Natural killer cell (primary cell): ENCODE results near the gene TRIM41. TPM values are rescaled to one million over a fixed set of nuclear protein-coding genes. Genes with fewer than 3 reads are reported as not detected.

ENCODE experiments used
- ATAC-seq, 3 donors: fragments of 150-1000 bp in 2 of 3; fragments of 200-7000 bp in 1 of 3; cut with Tn5 transposase; 1 replicate in 1 of 3; 2 replicates in 2 of 3; pipeline ENCODE4 v1.10.0; 2021; ENCODE audit warnings: mild to moderate bottlenecking in 2 of 3, moderate library complexity in 2 of 3
- DNase-seq, 2 donors: peaks; one replicate each; pipeline versions ENCODE4 v3.0.0 to v3.0.0-alpha.2; 2013 to 2021; ENCODE audit warnings: mixed read lengths in 1 of 2
- H3K27ac ChIP-seq: one replicate; pipeline ENCODE4 v1.5.1; 2013; ENCODE audit warnings: mild to moderate bottlenecking, low read length
- H3K27me3 ChIP-seq: one replicate; pipeline ENCODE4 v1.6.1; 2013; ENCODE audit warnings: low read length; ENCODE audit not compliant: control insufficient read depth, insufficient read depth
- H3K36me3 ChIP-seq: one replicate; pipeline ENCODE4 v1.6.1; 2013; ENCODE audit warnings: low read length; ENCODE audit not compliant: control insufficient read depth, insufficient read depth
- H3K4me1 ChIP-seq: one replicate; pipeline ENCODE4 v1.6.1; 2013; ENCODE audit warnings: low read length; ENCODE audit not compliant: control insufficient read depth, insufficient read depth
- H3K4me3 ChIP-seq: one replicate; pipeline ENCODE4 v1.5.1; 2013; ENCODE audit warnings: low read length
- H3K9me3 ChIP-seq: one replicate; pipeline ENCODE4 v1.6.1; 2013; ENCODE audit warnings: low read length; ENCODE audit not compliant: control insufficient read depth, insufficient read depth
- H3K27ac Mint-ChIP-seq, 2 donors: one replicate each; pipeline ENCODE4 v1.8.0; 2022; ENCODE audit warnings: mild to moderate bottlenecking in 2 of 2, mixed read lengths in 2 of 2, moderate library complexity in 1 of 2
- H3K27me3 Mint-ChIP-seq, 2 donors: one replicate each; pipeline ENCODE4 v1.8.0; 2022; ENCODE audit warnings: low read depth in 2 of 2, mixed read lengths in 2 of 2
- H3K36me3 Mint-ChIP-seq: one replicate; pipeline ENCODE4 v1.8.0; 2022; ENCODE audit warnings: mixed read lengths
- H3K4me1 Mint-ChIP-seq, 2 donors: one replicate each; pipeline ENCODE4 v1.8.0; 2022; ENCODE audit warnings: mixed read lengths in 2 of 2
- H3K4me3 Mint-ChIP-seq: one replicate; pipeline ENCODE4 v1.8.0; 2022; ENCODE audit warnings: mild to moderate bottlenecking, moderate library complexity, mixed read lengths
- H3K9me3 Mint-ChIP-seq, 2 donors: one replicate each; pipeline ENCODE4 v1.8.0; 2022; ENCODE audit warnings: mixed read lengths in 2 of 2
- WGBS: methylation state at CpG from one replicate; pipeline ENCODE4 v1.1.7; 2013; ENCODE audit warnings: missing lambda C conversion rate; ENCODE audit not compliant: insufficient coverage; 5-methylcytosine and 5-hydroxymethylcytosine counted together
- intact Hi-C: fragments of 100-400 bp; cut with micrococcal nuclease; formaldehyde crosslinking; loops from one replicate; pipeline ENCODE4 v1.14.2; 2022
- total RNA-seq, 4 donors: library from RNA; stranded (reverse); fragments of 120-200 nt in 1 of 4; gene quantifications; one replicate each; pipeline versions ENCODE4 v1.2.3 to v1.2.4, GENCODE V29; 2013 to 2022
- TF ChIP-seq, protein P1 (sequence below): fragments of 200-600 bp; IDR thresholded peaks from one replicate; pipeline ENCODE4 v1.8.0; 2022; ENCODE audit warnings: antibody characterized with exemption

Gene TRIM41
- total RNA-seq, 3 donors from 2014 or later (not counting 1 experiment from before 2014, with no cell fraction given): 33.4 to 41.6 (median 36.0) TPM

DNA sequence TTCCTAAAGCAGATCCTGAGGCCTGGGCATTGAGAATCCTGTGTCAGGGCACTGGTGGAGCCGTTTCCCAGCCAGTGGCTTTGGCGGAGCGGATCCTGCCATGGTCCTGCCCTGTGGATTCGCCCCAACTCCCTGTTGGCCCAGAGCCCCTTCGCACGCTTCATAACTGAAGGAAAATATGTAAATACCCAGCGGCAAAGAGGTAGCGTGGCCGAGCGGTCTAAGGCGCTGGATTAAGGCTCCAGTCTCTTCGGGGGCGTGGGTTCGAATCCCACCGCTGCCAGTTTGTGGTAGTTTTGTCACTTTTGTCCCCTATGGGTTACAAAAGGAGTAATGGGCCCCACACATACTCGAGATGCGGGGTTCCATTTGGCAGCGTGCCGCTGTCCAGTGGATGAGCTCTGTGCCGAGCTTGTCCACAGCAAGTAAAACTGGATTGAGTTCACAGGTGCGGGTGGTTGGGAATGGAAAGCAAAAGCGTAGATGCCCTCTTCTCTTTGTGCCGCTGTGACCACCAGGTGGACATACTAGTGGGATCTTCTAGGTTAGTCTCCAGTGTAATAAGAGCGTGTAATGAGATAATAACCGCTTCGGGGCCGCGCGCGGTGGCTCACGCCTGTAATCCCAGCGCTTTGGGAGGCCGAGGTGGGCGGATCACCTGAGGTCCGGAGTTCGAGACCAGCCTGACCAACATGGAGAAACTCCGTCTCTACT is 35.4 kb upstream of the TRIM41 start:
- peaks cover 58% of the 10 kb centered on the region for H3K4me1 ChIP-seq
- no peaks in the 10 kb centered on the region for H3K36me3 ChIP-seq
- no peaks in the 10 kb centered on the region for H3K9me3 ChIP-seq
- peak overlapping the region; percentile 100 for H3K4me3 Mint-ChIP-seq
- H3K36me3 Mint-ChIP-seq: peaks cover 10% of the 10 kb centered on the region
- H3K27ac Mint-ChIP-seq: peak overlapping the region; percentile 99 to 100
- TF ChIP-seq, protein P1, sequence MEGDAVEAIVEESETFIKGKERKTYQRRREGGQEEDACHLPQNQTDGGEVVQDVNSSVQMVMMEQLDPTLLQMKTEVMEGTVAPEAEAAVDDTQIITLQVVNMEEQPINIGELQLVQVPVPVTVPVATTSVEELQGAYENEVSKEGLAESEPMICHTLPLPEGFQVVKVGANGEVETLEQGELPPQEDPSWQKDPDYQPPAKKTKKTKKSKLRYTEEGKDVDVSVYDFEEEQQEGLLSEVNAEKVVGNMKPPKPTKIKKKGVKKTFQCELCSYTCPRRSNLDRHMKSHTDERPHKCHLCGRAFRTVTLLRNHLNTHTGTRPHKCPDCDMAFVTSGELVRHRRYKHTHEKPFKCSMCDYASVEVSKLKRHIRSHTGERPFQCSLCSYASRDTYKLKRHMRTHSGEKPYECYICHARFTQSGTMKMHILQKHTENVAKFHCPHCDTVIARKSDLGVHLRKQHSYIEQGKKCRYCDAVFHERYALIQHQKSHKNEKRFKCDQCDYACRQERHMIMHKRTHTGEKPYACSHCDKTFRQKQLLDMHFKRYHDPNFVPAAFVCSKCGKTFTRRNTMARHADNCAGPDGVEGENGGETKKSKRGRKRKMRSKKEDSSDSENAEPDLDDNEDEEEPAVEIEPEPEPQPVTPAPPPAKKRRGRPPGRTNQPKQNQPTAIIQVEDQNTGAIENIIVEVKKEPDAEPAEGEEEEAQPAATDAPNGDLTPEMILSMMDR: no peak
- peak; percentile 57 to 66 for DNase-seq
- intact Hi-C loops: loop anchor here (1.0 to 10.0 kb wide), 4 partner anchors 20 to 383 kb away; partner anchors contain the start of gene MGAT1
- no peaks in the 10 kb centered on the region for H3K9me3 Mint-ChIP-seq
- peaks cover 6 to 11% of the 10 kb centered on the region in 2 donors for H3K27me3 Mint-ChIP-seq
- peaks cover 63 to 75% of the 10 kb centered on the region in 2 donors for H3K4me1 Mint-ChIP-seq
- peak overlapping the region; percentile 15 for H3K27ac ChIP-seq
- H3K27me3 ChIP-seq: no peaks in the 10 kb centered on the region
- 19% methylated on average over 37 of the region's 37 CpGs for WGBS
- H3K4me3 ChIP-seq: no peak overlapping the region
- no peak for ATAC-seq

DNA sequence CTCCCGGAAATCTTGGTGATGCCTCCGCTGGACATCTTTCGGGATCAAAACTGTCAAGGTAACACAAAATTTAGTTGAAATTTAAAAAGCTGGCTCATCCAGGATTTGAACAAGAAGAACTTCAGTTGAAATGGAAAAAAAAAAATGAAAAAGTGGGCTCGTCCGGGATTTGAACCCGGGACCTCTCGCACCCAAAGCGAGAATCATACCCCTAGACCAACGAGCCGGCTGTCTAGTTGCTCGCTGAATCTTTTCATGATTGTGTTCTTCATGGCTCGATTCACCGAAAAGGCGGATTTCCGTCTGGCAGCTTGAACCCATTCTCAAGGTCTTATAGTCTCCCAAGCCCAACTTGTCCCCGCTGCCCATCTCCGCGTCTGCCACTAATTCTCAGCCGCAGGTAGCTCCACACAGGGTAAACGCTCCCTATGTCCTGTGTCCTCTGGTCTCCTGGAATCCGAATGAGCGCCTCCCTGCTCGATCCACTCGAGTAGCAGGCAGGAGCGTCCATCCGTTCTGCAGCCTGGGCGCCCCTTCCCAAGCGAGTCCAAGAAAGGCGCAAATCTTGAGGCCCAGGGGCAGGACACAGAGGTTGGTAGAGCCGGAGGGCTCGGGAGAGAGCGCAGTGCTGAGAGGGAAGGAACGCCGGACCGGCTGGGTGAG is 34.2 kb upstream of the TRIM41 start:
- Histone ChIP-seq H3K4me3 (peak overlapping the region; percentile 91), H3K4me1 (peaks cover 53% of the 10 kb centered on the region), H3K9me3 (no peaks in the 10 kb centered on the region), H3K27me3 (no peaks in the 10 kb centered on the region), H3K36me3 (no peaks in the 10 kb centered on the region), H3K27ac (peak overlapping the region; percentile 79)
- ATAC-seq (peak; percentile 12 to 19 (median 14)), DNase-seq (peak; percentile 81 to 92)
- peaks cover 60 to 75% of the 10 kb centered on the region in 2 donors for H3K4me1 Mint-ChIP-seq
- peak overlapping the region; percentile 99 to 100 for H3K27ac Mint-ChIP-seq
- intact Hi-C loops: loop anchor here (1.0 to 10.0 kb wide), 4 partner anchors 18 to 384 kb away; partner anchors contain the start of gene MGAT1
- TF ChIP-seq, protein P1: no peak
- 0% methylated on average over 35 of the region's 35 CpGs for WGBS
- peaks cover 6 to 11% of the 10 kb centered on the region in 2 donors for H3K27me3 Mint-ChIP-seq
- H3K36me3 Mint-ChIP-seq: peaks cover 10% of the 10 kb centered on the region
- no peaks in the 10 kb centered on the region for H3K9me3 Mint-ChIP-seq
- H3K4me3 Mint-ChIP-seq: peak overlapping the region; percentile 100

DNA sequence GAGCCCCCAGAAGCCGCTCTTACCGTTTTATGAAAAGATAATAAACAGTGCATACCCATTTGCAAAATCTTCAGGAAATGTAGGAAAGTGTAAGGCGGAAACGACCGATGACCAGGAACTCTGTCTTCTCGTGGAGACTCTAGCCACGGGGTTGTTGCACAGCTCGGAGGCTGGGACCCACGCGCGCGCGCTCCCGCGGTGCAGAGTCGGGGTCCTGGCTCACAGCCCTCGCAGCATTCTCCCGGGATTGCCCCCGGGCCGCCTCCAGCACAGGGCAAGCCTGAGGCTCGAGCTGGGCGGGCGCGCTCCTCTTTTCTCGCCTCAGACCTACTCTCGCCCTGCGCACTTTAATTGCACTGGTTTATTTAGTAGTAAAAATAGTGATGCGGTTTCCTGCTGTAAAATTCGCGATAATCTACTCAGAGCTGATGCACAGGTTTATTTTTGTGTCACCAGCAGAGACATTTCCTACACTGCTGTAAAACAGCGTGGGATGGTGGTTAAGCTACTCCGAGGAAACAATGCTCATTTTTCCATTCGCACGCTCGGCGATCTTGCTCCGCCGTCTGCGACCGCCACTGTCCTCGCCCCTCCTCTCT is 33.6 kb upstream of the TRIM41 start:
- Mint-ChIP-seq H3K27me3 (peaks cover 6 to 11% of the 10 kb centered on the region in 2 donors), H3K27ac (peak overlapping the region; percentile 99 to 100), H3K4me3 (peak overlapping the region; percentile 100), H3K9me3 (no peaks in the 10 kb centered on the region), H3K4me1 (peaks cover 55 to 68% of the 10 kb centered on the region in 2 donors), H3K36me3 (peaks cover 10% of the 10 kb centered on the region)
- intact Hi-C loops: loop anchor here (10.0 kb wide), 1 partner anchor 385 kb away; the partner anchor contains the start of gene MGAT1
- peaks cover 47% of the 10 kb centered on the region for H3K4me1 ChIP-seq
- no peaks in the 10 kb centered on the region for H3K36me3 ChIP-seq
- TF ChIP-seq, protein P1: no peak
- peak overlapping the region; percentile 79 for H3K27ac ChIP-seq
- H3K27me3 ChIP-seq: no peaks in the 10 kb centered on the region
- H3K4me3 ChIP-seq: peak overlapping the region; percentile 91
- ATAC-seq: peak; percentile 19 to 51 (median 38)
- H3K9me3 ChIP-seq: no peaks in the 10 kb centered on the region
- DNase-seq: peak; percentile 44 to 84
- WGBS: under 1% methylated on average over 41 of the region's 41 CpGs
